ENCODE measurements around the gene ATP1A4. TPM values are rescaled to one million over a fixed set of nuclear protein-coding genes. Genes with fewer than 3 reads are reported as not detected.

Gene ATP1A4
- total and polyA plus RNA-seq, 2 donors from 2014 or later, result 0.19 TPM; not detected in 1

Other genes with a start within 250 kb of the ATP1A4 start
- 358 TPM for gene TAGLN2, start 226.1 kb upstream of the ATP1A4 start, total RNA-seq
- gene TAGLN2, start 226.1 kb upstream of the ATP1A4 start, polyA plus RNA-seq (ENCODE audit: insufficient read depth, low read depth, low replicate concordance), result 223 TPM
- 0.88 TPM for gene IGSF9, start 206.0 kb upstream of the ATP1A4 start, total RNA-seq
- gene IGSF9, start 206.0 kb upstream of the ATP1A4 start, polyA plus RNA-seq (ENCODE audit: insufficient read depth, low read depth, low replicate concordance), result 1.3 TPM
- gene SLAMF9, start 197.4 kb upstream of the ATP1A4 start, total RNA-seq, result not detected
- not detected for gene SLAMF9, start 197.4 kb upstream of the ATP1A4 start, polyA plus RNA-seq (ENCODE audit: insufficient read depth, low read depth, low replicate concordance)
- 8.5 TPM for gene PIGM, start 119.6 kb upstream of the ATP1A4 start, total RNA-seq
- gene PIGM, start 119.6 kb upstream of the ATP1A4 start, polyA plus RNA-seq (ENCODE audit: insufficient read depth, low read depth, low replicate concordance), result 3.3 TPM
- 4.9 TPM for gene KCNJ10, start 81.4 kb upstream of the ATP1A4 start, total RNA-seq
- 57.6 TPM for gene KCNJ10, start 81.4 kb upstream of the ATP1A4 start, polyA plus RNA-seq (ENCODE audit: insufficient read depth, low read depth, low replicate concordance)
- not detected for gene KCNJ9, start 70.1 kb upstream of the ATP1A4 start, total RNA-seq
- gene KCNJ9, start 70.1 kb upstream of the ATP1A4 start, polyA plus RNA-seq (ENCODE audit: insufficient read depth, low read depth, low replicate concordance), result 0.09 TPM
- gene IGSF8, start 53.0 kb upstream of the ATP1A4 start, total RNA-seq, result 40.9 TPM
- gene IGSF8, start 53.0 kb upstream of the ATP1A4 start, polyA plus RNA-seq (ENCODE audit: insufficient read depth, low read depth, low replicate concordance), result 47.0 TPM
- 4.1 TPM for gene ATP1A2, start 35.8 kb upstream of the ATP1A4 start, total RNA-seq
- gene ATP1A2, start 35.8 kb upstream of the ATP1A4 start, polyA plus RNA-seq (ENCODE audit: insufficient read depth, low read depth, low replicate concordance), result 5.5 TPM
- gene CASQ1, start 39.0 kb downstream of the ATP1A4 start, total RNA-seq, result 0.57 TPM
- gene CASQ1, start 39.0 kb downstream of the ATP1A4 start, polyA plus RNA-seq (ENCODE audit: insufficient read depth, low read depth, low replicate concordance), result not detected
- 112 TPM for gene PEA15, start 53.8 kb downstream of the ATP1A4 start, total RNA-seq
- 143 TPM for gene PEA15, start 53.8 kb downstream of the ATP1A4 start, polyA plus RNA-seq (ENCODE audit: insufficient read depth, low read depth, low replicate concordance)
- 136 TPM for gene DCAF8, start 110.9 kb downstream of the ATP1A4 start, total RNA-seq
- gene DCAF8, start 110.9 kb downstream of the ATP1A4 start, polyA plus RNA-seq (ENCODE audit: insufficient read depth, low read depth, low replicate concordance), result 69.6 TPM
- gene PEX19, start 133.5 kb downstream of the ATP1A4 start, total RNA-seq, result 67.9 TPM
- gene PEX19, start 133.5 kb downstream of the ATP1A4 start, polyA plus RNA-seq (ENCODE audit: insufficient read depth, low read depth, low replicate concordance), result 49.8 TPM
- 160 TPM for gene COPA, start 191.6 kb downstream of the ATP1A4 start, total RNA-seq
- 50.1 TPM for gene COPA, start 191.6 kb downstream of the ATP1A4 start, polyA plus RNA-seq (ENCODE audit: insufficient read depth, low read depth, low replicate concordance)
- 109 TPM for gene NCSTN, start 191.8 kb downstream of the ATP1A4 start, total RNA-seq
- 73.9 TPM for gene NCSTN, start 191.8 kb downstream of the ATP1A4 start, polyA plus RNA-seq (ENCODE audit: insufficient read depth, low read depth, low replicate concordance)
- gene NHLH1, start 215.5 kb downstream of the ATP1A4 start, total RNA-seq, result 0.09 TPM
- gene NHLH1, start 215.5 kb downstream of the ATP1A4 start, polyA plus RNA-seq (ENCODE audit: insufficient read depth, low read depth, low replicate concordance), result not detected
- gene VANGL2, start 249.0 kb downstream of the ATP1A4 start, total RNA-seq, result 8.1 TPM
- gene VANGL2, start 249.0 kb downstream of the ATP1A4 start, polyA plus RNA-seq (ENCODE audit: insufficient read depth, low read depth, low replicate concordance), result 3.8 TPM